Right forelimb (tissue), 1 donor: ENCODE results near the gene SPTBN5.

ENCODE experiments used
- DNase-seq: peaks from one replicate; pipeline ENCODE4 v3.0.0-alpha.2; 2018

Gene SPTBN5

DNA sequence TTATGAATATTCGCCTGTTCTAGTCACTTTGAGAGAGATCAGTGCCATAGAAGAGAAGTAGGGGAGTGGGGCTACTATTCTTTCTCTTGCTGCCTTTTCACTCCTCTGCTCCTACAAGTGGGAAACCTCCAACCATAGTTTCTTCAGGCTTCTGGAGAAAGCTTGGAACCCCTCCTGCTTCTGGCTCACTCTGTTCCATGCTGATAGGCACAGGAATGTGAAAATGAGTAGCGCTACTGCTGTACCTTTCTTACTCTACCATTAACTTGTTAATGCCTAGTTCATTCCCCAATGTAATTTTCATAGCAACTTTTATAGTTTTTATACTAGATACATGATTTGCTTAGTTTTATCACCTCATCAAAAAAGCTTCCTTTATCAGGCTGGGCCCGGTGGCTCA is 92.7 kb downstream of the SPTBN5 start:
- DNase-seq = no peak

DNA sequence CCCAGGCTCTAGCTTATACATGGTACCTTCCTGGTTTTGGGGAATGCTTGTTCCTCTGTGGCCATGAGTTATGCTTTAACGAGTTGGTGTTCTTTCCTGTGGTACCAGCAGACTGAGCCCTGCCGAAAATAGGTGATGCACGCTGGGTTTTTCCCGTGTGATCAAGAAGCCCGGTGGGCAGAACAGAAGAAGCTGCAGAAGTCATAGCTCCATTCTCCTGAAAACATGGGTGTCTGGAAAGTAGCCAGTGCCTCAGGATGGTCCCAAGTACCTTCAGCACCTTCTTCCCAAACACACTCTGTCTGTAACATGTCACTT is 94.4 kb downstream of the SPTBN5 start:
- no peak for DNase-seq

DNA sequence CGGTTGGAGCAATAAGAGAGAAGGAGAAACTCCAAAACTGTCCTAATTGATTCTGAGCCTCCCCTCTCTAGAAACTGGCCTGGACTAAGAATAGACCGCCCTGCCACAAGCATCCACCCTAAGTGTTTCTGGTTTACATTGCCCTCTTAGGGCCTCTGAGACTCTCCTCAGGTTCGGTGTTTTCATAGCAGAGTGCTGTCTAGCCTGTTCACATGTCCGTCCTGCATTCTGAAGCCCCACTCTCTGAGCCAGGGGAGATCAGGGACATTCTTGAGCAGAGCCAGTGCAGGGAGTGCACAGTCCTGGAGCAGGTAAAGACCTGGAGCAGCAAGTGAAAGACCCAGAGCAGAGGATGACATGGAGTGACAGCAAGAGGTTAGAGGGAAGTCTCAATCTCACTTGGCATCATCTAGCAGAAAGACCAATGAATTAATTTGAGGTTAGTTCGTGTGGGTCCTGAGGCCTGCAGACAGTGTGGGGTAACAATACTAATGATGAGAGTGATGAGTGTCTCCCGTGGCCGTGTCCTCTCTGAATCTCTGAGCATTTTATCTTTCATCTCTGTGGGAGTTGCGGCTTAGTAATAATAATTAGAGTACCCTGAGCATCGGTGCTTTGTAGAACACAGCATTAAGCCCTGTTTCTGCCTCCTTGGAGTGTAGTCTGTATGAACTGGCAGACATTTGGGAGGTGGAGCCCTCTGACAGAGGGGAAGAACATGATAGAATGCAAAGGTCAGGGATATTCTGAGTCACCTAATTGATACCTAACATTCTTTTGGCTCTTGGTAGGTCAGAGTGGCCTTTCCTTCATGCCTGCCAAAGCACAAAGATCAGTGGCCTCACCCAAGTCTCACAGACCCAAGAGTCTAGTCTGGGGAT is 95.0 kb downstream of the SPTBN5 start:
- DNase-seq = no peak
